Stimulated activated CD8-positive, alpha-beta memory T cell treated with anti-CD3 and anti-CD28 coated beads, Interleukin-4, amount 100 ng/mL, for 48 hours (primary cell): ENCODE results near the gene CUX1.
"Not testable (repeated sequence)": the region's sequence is repeated elsewhere in the genome, so short reads cannot be mapped to it uniquely, and the experiment has no call there.

Source experiments
- DNase-seq: peaks from one replicate; pipeline ENCODE4 v3.0.0-alpha.2; 2020

Gene CUX1

GRCh38 chr7:102119925-102120324, 302.5 kb downstream of the CUX1 start:
- no peak for DNase-seq

DNA sequence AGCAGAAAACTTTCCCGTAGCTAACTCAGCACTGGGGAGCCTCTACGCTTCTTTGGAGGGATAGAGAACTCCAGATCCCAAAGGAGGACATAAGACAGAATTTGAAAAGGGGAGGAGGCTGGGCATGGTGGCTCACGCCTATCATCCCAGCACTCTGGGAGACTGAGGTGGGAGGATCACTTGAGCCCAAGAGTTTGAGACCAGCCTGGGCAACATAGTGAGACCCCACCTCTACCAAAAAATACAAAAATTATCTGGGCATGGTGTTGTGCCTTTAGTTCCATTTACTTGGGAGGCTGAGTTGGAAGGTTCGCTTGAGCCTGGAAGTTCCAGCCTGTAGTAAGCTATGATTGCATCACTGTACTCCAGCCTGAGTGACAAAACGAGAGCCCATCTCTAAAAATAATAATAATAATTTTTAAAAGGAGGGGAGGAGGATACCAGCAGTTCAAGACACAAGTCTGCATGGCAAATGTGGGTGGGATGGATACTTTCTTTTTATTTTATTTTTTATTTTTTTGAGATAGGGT, 303.3 kb downstream of the CUX1 start:
- no peak for DNase-seq

DNA sequence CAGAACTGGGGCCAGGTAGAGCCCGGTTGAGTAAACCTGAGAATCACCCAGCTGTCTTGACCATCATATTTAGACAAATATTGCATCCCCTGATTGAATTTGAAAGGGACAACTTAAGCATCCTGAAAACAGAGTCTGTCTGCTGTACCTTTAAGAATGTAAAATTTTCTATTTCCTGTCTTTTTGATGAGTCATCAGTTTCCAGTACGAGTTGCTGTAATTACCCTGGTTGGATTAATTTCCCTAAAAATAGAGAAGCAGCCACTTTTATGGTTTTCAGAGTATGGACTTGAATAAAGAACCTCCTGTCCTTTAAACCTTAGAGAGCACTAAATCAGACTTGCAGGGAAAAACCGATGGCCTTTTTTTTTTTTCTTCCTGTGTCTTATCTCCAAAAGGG, 304.6 kb downstream of the CUX1 start:
- no peak for DNase-seq

GRCh38 chr7:102125127-102125596, 307.7 kb downstream of the CUX1 start:
- DNase-seq = no peak

DNA sequence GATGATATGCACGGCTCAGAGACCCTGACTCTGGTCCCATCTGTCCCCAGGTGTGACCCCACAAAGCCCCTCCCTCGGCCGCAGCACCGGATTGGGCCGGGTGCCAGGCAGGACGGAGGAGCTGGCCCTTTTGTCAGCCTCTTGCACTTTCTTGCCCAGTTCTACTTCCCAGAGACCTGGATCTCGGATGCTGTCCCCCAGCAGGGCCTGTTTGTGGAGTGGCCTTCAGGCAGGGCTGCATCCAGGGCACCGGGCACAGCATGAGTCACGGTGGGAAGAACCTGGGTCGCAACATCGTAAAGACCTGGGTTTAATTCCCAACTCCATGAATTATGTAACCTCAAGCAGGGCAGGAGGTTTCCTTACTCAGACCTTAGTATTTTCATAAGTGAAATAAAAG, 310.9 kb downstream of the CUX1 start:
- DNase-seq = no peak

DNA sequence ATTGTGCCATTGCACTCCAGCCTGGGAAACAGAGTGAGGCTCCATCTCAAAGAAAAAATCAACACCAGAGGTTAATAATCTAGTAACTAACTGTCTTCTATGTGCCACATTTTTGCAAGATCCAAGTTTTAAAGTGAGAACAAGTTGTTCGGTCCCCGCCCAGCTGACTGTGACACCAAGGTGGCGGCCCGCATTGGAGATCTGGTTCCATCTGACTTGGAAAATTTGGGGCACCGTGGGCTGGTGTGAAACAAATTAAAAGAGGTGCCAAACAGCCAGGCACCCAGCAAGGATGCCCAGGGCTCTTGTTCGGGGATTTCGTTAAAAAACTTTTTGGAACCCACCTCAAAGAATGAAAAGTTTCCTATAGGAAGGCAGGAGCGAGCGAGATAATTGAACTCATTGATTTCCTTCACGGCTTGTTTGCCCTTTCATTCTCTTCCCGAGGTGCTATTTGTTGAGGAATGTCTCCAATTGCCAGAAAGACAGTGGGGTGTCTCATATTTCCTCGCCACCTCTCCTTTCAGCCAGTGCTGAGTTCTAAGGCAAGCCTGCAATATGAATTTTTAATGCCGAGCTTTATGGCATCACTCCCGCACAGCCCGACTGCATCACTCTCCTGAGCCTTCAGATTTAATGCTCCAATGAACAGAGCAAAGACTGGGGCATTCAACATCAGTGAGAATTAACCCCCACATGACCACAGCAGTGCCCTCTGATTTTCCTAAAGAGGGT, 312.4 kb downstream of the CUX1 start:
- DNase-seq = no peak

GRCh38 chr7:102132209-102132752, 314.9 kb downstream of the CUX1 start:
- DNase-seq = no peak

GRCh38 chr7:102138676-102139075, 321.2 kb downstream of the CUX1 start:
- no peak for DNase-seq

- DNase-seq = no peak
These were observed 323.5 kb downstream of the CUX1 start for GRCh38 chr7:102140952-102141370.

DNA sequence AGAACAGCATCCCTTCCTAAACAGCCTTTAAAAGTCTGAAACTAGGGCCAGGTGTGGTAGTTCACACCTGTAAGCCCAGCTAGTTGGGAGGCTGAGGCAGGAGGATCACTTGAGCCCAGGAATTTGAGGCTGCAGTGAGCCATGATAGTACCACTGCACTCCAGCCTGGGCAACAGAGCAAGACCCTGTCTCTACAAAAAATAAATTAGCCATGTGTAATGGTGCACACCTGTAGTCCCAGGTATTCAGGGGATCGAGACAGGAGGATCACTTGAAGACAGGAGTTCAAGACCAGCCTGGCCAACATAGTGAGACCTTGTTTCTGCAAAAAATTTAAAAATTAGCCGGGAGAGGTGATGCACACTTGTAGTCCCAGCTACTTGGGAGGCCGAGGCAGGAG, 325.0 kb downstream of the CUX1 start:
- not testable (repeated sequence) for DNase-seq

GRCh38 chr7:102146122-102146521, 328.7 kb downstream of the CUX1 start:
- DNase-seq = no peak

DNA sequence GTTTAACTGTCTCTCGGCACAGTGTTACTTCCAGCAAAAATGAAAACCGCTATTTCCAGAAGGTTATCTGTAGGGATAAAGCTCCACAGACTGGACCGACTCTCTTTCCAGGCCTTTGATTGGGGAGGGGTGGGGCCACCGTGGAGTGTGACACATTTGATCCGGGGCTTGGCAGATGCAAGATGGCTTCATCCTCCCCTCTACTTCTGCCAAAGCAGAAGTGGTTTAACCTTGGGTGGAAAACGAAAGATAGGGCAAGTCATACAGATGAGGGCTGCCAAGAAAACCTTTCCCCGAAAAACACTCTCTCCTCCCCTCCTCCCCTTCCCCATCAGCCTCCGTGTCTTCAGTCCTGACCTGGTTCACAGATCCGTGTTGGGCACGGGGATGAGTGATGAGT, 329.6 kb downstream of the CUX1 start:
- no peak for DNase-seq

DNA sequence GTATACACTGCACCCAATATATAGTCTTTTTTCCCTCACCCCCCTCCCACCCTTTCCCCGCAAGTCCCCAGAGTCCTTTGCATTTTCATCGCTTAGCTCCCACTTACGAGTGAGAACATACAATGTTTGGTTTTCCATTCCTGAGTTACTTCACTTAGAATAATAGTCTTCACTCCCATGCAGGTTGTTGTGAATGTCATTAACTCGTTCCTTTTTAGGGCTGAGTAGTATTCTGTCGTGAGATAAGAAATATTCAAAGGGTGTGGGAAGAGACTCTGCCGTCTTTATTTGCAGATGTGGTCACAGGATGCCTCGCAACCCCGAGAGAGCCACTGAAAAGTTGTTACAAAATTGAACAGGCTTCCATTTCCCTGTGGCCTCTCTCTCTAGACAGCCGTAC, 331.4 kb downstream of the CUX1 start:
- DNase-seq = no peak

GRCh38 chr7:102149416-102149815, 332.0 kb downstream of the CUX1 start:
- DNase-seq = no peak

DNA sequence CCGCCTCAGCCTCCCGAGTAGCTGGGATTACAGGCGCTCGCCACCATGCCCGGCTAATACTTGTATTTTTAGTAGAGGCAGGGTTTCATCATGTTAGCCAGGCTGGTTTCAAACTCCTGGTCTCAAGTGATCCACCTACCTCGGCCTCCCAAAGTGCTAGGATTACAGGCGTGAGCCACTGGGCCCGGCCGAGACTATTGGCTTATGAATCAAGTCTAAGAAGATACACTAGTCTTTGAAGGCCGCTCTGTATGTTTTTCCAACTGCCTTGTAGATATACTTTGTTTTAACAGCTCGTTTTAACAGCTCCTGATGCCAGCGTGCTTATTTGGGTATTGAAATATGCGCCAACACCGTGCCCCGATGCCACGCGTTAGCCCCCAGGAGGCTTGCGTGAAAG, 332.8 kb downstream of the CUX1 start:
- no peak for DNase-seq

- no peak for DNase-seq
These were observed 335.5 kb downstream of the CUX1 start for GRCh38 chr7:102152672-102153598.

- no peak for DNase-seq
These were observed 336.1 kb downstream of the CUX1 start for GRCh38 chr7:102153599-102153946.

GRCh38 chr7:102154425-102154824, 337.0 kb downstream of the CUX1 start:
- no peak for DNase-seq

GRCh38 chr7:102155821-102156441, 338.5 kb downstream of the CUX1 start:
- no peak for DNase-seq

DNA sequence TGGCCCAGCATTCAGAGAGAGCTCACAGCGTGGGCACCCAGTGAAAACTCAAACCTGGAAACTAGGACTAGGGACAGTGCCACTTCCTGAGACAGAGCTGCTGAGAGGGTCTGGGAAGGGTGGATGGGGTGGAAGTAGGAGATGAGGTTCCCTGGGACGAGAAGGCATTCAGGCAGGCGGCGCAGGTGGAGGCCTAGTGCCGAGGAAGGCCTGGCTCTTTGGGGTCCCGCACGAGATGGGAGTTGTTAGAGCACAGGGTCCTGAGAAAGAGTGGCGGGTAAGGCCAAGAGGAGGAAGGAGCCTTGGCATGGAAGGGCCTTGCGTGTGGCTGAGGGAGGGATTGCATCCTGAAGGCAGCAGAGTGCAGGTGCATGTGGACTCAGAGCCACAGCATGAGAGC, 339.4 kb downstream of the CUX1 start:
- DNase-seq = no peak

DNA sequence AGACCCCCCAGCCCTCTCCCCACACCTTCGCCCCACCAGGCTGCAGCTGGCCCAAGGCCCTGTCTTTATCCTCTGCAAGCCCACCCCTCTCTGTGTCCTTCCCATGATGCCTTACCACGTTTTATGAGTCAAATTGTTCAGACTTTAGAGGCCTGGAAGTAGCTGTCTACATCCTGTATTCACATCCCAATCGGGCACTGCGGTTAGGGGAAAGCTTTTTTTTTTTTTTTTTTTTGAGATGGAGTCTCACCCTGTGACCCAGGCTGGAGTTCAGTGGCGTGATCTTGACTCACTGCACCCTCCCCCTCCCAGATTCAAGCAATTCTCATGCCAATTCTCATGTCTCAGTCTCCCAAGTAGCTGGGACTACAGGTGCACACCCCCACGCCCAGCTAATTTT, 347.7 kb downstream of the CUX1 start:
- DNase-seq = no peak

- DNase-seq = no peak
These were observed 349.8 kb downstream of the CUX1 start for GRCh38 chr7:102167254-102167653.
